Measurements from ENCODE around the gene AURKAIP1. TPM values are rescaled to one million over a fixed set of nuclear protein-coding genes. Genes with fewer than 3 reads are reported as not detected.
A peak's percentile ranks its signal among the peaks of the same experiment; 100 is the strongest.

Gene AURKAIP1
- total and polyA plus RNA-seq, 12 donors, result 44.2 to 317 (median 161) TPM

- Histone ChIP-seq H3K4me3 (peak overlapping the region in 1 of 4 donors; percentile 98), H3K4me1 (replicated peaks in 1 of 2) (peaks cover 42 to 43% of the 10 kb centered on the region in 2 donors), H3K27ac (peak overlapping the region; percentile 60 to 95 (median 75)), H3K9me3 (replicated peaks in 1 of 3) (no peaks in the 10 kb centered on the region), H3K36me3 (replicated peaks in 1 of 2) (no peaks in the 10 kb centered on the region), H3K27me3 (no peaks in the 10 kb centered on the region)
- no peak for DNase-seq
- TF ChIP-seq CTCF (IDR thresholded peaks at IDR 0.05) (no peak), POLR2A (IDR thresholded peaks at IDR 0.05) (no peak)
- WGBS, 4 donors, result 60 to 77% (median 61%) methylated on average over 5 to 10 of the region's 10 CpGs
- intact Hi-C loops (cut with DNase I), result no loop called here
These were observed 27.9 kb downstream of the AURKAIP1 start for GRCh38 chr1:1347026-1347595.

GRCh38 chr1:1346501-1346890 lies 28.5 kb downstream of the AURKAIP1 start:
- 56 to 67% (median 62%) methylated on average over 3 to 10 of the region's 10 CpGs; no CpG with 5 or more reads in 1 of the 4 donors for WGBS, 4 donors
- Histone ChIP-seq H3K27me3 (no peaks in the 10 kb centered on the region), H3K27ac (peak overlapping the region in 3 of 5 donors; percentile 72 to 95 (median 85)), H3K4me1 (replicated peaks in 1 of 2) (peaks cover 38 to 43% of the 10 kb centered on the region in 2 donors), H3K4me3 (peak overlapping the region in 1 of 4 donors; percentile 98), H3K9me3 (replicated peaks in 1 of 3) (no peaks in the 10 kb centered on the region), H3K36me3 (replicated peaks in 1 of 2) (no peaks in the 10 kb centered on the region)
- DNase-seq, result no peak
- TF ChIP-seq POLR2A (IDR thresholded peaks at IDR 0.05) (no peak), CTCF (IDR thresholded peaks at IDR 0.05) (no peak)
- intact Hi-C loops (cut with DNase I), result no loop called here

- peak in 3 of 7 donors; percentile 63 to 70 (median 68) for DNase-seq
- intact Hi-C loops (cut with DNase I), result no loop called here
- 35 to 60% (median 50%) methylated on average over 4 to 12 of the region's 12 CpGs; no CpG with 5 or more reads in 1 of the 4 donors for WGBS, 4 donors
- Histone ChIP-seq H3K27me3 (no peaks in the 10 kb centered on the region), H3K36me3 (replicated peaks in 1 of 2) (no peaks in the 10 kb centered on the region), H3K27ac (peak overlapping the region in 3 of 5 donors; percentile 72 to 95 (median 85)), H3K4me3 (peak overlapping the region in 1 of 4 donors; percentile 98), H3K9me3 (replicated peaks in 1 of 3) (no peaks in the 10 kb centered on the region), H3K4me1 (replicated peaks in 1 of 2) (peaks cover 36 to 43% of the 10 kb centered on the region in 2 donors)
- TF ChIP-seq CTCF (IDR thresholded peaks at IDR 0.05) (no peak), POLR2A (IDR thresholded peaks at IDR 0.05) (no peak)
These were observed 29.0 kb downstream of the AURKAIP1 start for GRCh38 chr1:1345860-1346500.

- no peak overlapping the region for H3K4me3 ChIP-seq
- intact Hi-C loops (cut with DNase I), result no loop called here
- peak overlapping the region in 2 of 5 donors; percentile 13 to 95 for H3K27ac ChIP-seq
- H3K4me1 ChIP-seq (replicated peaks in 1 of 2), result peaks cover 36 to 43% of the 10 kb centered on the region in 2 donors
- 71 to 82% (median 77%) methylated on average over 11 to 16 of the region's 16 CpGs; no CpG with 5 or more reads in 1 of the 4 donors for WGBS, 4 donors
- H3K9me3 ChIP-seq (replicated peaks in 1 of 3), result no peaks in the 10 kb centered on the region
- no peak for DNase-seq
- TF ChIP-seq CTCF (IDR thresholded peaks at IDR 0.05) (no peak), POLR2A (IDR thresholded peaks at IDR 0.05) (no peak)
- H3K27me3 ChIP-seq, result no peaks in the 10 kb centered on the region
- peaks cover 0 to under 1% of the 10 kb centered on the region in 2 donors for H3K36me3 ChIP-seq (replicated peaks in 1 of 2)
These were observed 29.6 kb downstream of the AURKAIP1 start for GRCh38 chr1:1345384-1345783.
